Activated T-helper 2 cell treated with anti-CD3 and anti-CD28 coated beads, Interferon-gamma antibody, Interleukin-2, Interleukin-4, amounts not matched to agents 10 μg/mL and 5 μg/mL and 100 μg/mL, durations not matched to agents 14 hours and 24 hours and 36 hours (primary cell): Measurements from ENCODE around the gene C10orf67. TPM values are rescaled to one million over a fixed set of nuclear protein-coding genes. Genes with fewer than 3 reads are reported as not detected.
"Not testable (repeated sequence)": the region's sequence is repeated elsewhere in the genome, so short reads cannot be mapped to it uniquely, and the experiment has no call there.

Experiments
- DNase-seq: peaks from one replicate; pipeline ENCODE4 v3.0.0; 2021; ENCODE audit warnings: low spot score
- H3K27ac Mint-ChIP-seq: one replicate; pipeline ENCODE4 v1.8.0; 2021; ENCODE audit warnings: mixed read lengths
- H3K27me3 Mint-ChIP-seq: one replicate; pipeline ENCODE4 v1.8.0; 2021; ENCODE audit warnings: low read depth, mixed read lengths
- H3K36me3 Mint-ChIP-seq: one replicate; pipeline ENCODE4 v1.8.0; 2021; ENCODE audit warnings: low read depth, mixed read lengths
- H3K4me1 Mint-ChIP-seq: one replicate; pipeline ENCODE4 v1.8.0; 2021; ENCODE audit warnings: low read depth, mixed read lengths
- H3K4me3 Mint-ChIP-seq: one replicate; pipeline ENCODE4 v1.8.0; 2021; ENCODE audit warnings: low read depth, mild to moderate bottlenecking, moderate library complexity, mixed read lengths
- H3K9me3 Mint-ChIP-seq: one replicate; pipeline ENCODE4 v1.8.0; 2021; ENCODE audit warnings: mixed read lengths
- intact Hi-C: fragments of 100-400 bp; cut with micrococcal nuclease; formaldehyde crosslinking; loops from one replicate; pipeline ENCODE4 v1.15.1; 2023
- total RNA-seq: library from RNA; stranded (reverse); gene quantifications from 2 replicates; pipeline ENCODE4 v1.2.3, GENCODE V29; 2022

Gene C10orf67
- total RNA-seq, 1 donor from 2014 or later, result not detected

DNA sequence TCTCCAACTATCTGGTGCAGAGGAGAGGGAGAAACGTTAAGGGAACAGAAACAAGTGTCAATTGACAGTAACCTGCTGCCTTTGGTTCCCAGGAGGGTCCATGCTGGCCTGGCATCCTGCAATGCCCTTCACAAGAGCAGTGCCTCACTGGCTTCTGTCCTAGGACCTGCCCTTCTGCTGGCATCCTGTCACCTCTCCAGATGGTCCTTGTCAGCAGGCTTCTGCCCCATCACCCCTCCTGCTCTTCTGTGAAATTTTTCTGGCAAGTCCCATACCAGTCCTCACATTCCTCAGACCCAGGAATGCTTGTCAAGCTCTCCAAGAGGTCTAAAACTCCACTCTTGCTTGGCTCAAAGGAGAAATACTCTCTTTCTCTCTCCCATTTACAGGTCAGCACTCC lies 34.2 kb downstream of the C10orf67 start:
- H3K27me3 Mint-ChIP-seq, result peaks cover 13% of the 10 kb centered on the region

DNA sequence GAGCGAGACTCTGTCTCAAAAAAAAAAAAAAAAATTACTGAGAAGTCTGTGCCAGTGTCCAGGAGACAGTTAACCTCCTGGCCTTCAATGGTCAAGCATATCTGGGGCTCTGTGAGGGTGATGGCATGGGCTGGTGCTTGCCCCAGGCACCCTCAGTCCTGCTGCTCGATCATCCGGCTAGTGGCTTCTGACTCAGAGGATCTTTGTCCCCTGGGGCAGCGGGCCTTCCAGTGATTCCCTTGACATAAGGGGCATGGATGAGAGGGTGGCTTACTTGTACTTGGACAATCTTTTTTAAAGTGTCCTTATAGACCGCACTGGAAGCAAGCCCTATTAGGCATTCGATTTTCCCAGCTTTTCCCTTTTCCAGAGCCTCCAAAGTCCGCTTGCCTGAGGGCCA lies 44.6 kb downstream of the C10orf67 start:
- intact Hi-C loops, result not testable (repeated sequence)

More for the DNA sequence above, 34.2 kb downstream of the C10orf67 start:
- Mint-ChIP-seq H3K9me3 (no peaks in the 10 kb centered on the region), H3K36me3 (no peaks in the 10 kb centered on the region), H3K4me1 (peaks cover 2% of the 10 kb centered on the region), H3K27ac (no peak overlapping the region), H3K4me3 (no peak overlapping the region)
- DNase-seq, result no peak
- intact Hi-C loops, result no loop called here

DNA sequence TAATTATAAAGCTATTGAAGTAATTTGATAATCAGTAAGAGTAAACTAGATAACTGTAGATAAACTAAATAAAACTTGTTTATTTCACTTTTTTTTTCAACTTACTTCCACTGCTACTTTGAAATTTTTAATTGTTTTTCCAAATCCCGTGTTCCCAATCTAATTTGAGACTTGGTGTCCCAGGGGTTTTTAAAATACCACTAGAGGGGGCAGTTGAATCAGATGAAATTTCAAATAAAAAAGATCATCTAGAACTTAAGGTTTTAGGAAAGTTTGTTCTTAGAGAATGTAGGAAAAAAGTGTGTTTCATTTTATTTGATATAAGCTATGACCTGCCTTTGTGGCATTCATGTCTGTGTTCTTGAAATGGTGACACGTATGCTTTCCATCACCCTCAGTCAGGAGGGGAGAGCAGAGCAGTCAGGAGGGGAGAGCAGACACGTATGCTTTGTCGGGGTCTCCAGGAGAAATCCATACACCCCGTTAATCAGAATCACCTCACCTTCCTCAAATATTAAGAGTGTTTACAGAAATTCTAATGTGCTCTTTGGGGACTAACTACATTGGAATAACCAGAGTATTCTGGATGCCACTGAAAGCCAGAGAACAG lies 49.9 kb downstream of the C10orf67 start:
- no peak for DNase-seq
- intact Hi-C loops, result no loop called here
- Mint-ChIP-seq H3K9me3 (no peaks in the 10 kb centered on the region), H3K36me3 (no peaks in the 10 kb centered on the region), H3K27ac (no peak overlapping the region), H3K4me3 (no peak overlapping the region), H3K4me1 (no peaks in the 10 kb centered on the region), H3K27me3 (peaks cover 12% of the 10 kb centered on the region)

More for the DNA sequence above, 44.6 kb downstream of the C10orf67 start:
- H3K4me1 Mint-ChIP-seq, H3K27me3 Mint-ChIP-seq, H3K4me3 Mint-ChIP-seq, H3K36me3 Mint-ChIP-seq, H3K27ac Mint-ChIP-seq, H3K9me3 Mint-ChIP-seq, DNase-seq: not testable (repeated sequence)

DNA sequence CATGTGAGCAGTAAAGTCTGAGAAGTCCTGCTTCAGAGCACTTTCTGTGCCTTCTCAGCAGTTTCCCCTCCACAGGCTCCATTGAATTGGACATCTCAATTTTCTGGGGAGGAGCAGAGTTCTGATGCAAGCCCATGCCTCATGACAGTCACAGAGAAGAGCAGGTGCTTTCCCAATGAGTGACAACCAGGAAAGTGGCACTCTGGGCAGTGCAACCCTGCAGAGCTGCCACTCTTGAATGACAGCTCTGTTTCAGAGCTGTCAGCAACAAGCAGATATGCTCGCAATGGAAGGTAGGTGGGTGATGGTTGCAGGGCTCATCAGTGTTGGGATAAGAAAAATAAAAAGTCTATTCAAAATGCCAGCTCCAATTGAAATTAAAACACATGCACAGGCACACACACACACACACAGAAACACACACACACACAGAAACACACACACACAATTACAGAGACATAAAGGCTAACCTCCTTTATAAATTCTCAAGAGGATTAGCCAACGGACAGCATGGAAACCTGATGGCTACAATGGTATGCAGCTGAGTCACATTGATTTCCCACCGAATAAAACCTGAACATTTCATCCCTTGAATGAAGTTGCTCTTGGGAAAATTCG lies 50.5 kb downstream of the C10orf67 start:
- DNase-seq, result no peak
- Mint-ChIP-seq H3K4me1 (no peaks in the 10 kb centered on the region), H3K36me3 (no peaks in the 10 kb centered on the region), H3K4me3 (no peak overlapping the region), H3K9me3 (no peaks in the 10 kb centered on the region), H3K27ac (no peak overlapping the region), H3K27me3 (peaks cover 12% of the 10 kb centered on the region)
- intact Hi-C loops, result loop anchor here (1.0 kb wide), 1 partner anchor 136 kb away; no protein-coding TSS in a partner anchor

DNA sequence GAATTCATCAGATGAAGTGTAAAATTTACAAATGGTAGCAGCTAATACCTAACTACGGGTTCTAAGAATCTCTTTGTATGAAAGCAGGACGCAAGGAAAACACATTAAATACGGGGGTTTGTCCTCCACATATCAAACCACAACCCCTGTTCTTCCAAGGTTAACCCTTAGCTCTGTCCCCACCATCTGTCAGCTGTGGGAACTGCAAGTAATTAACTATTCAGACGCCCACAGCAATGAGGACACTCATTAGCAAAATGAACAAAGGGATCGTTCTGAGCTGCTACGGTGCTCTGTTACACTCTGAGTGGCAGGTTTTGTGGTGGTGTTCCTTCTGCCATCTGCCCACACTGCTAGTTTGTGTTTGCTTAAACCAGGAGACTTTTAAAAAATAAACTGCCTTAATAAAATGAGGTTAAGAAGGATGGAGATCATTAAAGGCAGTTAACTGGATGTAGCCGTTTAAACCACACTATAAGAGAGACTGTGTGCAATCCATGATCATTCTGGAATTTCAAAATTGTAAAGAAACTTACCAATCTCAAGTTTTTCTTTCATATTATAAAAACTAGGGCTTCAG lies 51.4 kb downstream of the C10orf67 start:
- H3K27me3 Mint-ChIP-seq, result peaks cover 12% of the 10 kb centered on the region
- H3K9me3 Mint-ChIP-seq, result no peaks in the 10 kb centered on the region
- H3K4me3 Mint-ChIP-seq, result no peak overlapping the region
- H3K36me3 Mint-ChIP-seq, result no peaks in the 10 kb centered on the region
- DNase-seq, result no peak
- no peak overlapping the region for H3K27ac Mint-ChIP-seq
- intact Hi-C loops, result loop anchor here (1.0 kb wide), 1 partner anchor 135 kb away; no protein-coding TSS in a partner anchor
- H3K4me1 Mint-ChIP-seq, result no peaks in the 10 kb centered on the region

DNA sequence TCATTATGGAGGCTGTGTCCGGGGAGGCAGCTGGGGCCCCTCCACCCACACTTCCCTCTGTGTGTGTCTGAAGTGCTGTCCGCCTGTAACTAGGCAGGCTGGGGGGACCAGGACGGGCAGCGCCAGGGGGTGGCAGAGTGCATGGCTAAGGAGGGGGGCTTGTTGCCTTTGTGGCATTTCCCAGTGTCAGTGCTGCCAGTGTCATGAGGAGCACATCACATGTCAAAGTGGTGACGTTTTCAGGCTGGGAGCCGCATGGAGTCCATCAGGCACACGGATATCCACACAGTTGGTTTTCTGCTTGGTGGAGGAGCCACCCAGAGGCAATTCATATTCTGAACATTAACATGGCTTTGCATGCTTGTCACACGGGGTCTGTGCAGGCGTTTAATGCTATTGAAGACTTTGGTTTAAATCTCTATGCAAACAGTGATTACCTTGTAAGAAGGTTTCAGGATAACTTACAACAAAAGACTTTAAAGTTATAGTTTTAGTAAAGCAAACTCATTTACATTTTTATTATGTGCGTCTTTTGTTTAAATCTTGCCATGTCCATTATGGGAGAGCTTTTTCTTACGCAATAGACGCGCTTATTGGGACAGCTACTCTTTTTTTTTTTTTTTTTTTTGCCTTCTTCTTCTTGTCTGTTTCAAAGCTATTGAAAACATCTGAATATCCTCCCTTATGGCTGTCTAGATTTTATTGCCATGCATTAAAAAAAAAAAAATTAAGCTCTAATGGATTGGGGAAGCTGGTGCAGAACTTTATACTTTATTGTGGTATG lies 52.9 kb downstream of the C10orf67 start:
- H3K36me3 Mint-ChIP-seq, result no peaks in the 10 kb centered on the region
- intact Hi-C loops, result no loop called here
- DNase-seq, result no peak
- H3K27me3 Mint-ChIP-seq, result peaks cover 12% of the 10 kb centered on the region
- no peaks in the 10 kb centered on the region for H3K9me3 Mint-ChIP-seq
- no peak overlapping the region for H3K27ac Mint-ChIP-seq
- H3K4me1 Mint-ChIP-seq, result no peaks in the 10 kb centered on the region
- H3K4me3 Mint-ChIP-seq, result no peak overlapping the region

DNA sequence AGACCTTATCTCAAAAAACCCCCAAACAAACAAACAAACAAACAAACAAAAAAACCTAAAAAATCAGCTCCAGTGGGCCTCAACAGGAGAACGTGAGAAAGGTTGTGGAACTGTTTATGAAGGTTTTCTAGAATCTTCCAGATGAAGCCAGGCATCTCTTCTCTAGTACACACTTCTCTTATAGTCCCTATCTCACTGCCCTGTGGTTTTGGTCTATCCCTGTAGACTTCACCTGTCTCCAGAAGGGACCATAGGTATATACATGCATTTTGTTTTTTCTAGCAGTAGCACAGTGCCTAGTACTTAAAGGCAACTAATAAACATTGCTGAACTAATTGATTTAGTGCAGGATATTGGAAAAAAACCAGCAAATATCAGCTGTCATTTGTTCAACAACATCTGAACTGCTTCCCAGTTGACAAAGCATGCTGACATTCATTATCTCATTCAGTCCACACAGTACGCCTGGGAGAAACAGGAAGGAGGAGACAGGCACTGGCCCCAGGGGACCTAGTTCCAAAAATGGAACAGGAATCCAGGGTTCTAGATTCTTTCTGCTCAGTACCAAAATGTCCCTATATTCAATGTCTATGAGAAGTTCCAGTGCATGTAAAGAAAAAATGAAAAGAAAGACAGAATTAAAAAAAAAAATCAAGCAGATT lies 59.8 kb downstream of the C10orf67 start:
- no peaks in the 10 kb centered on the region for H3K36me3 Mint-ChIP-seq
- no peaks in the 10 kb centered on the region for H3K27me3 Mint-ChIP-seq
- no peaks in the 10 kb centered on the region for H3K9me3 Mint-ChIP-seq
- H3K27ac Mint-ChIP-seq, result no peak overlapping the region
- DNase-seq, result no peak
- intact Hi-C loops, result no loop called here
- H3K4me3 Mint-ChIP-seq, result no peak overlapping the region
- H3K4me1 Mint-ChIP-seq, result no peaks in the 10 kb centered on the region

DNA sequence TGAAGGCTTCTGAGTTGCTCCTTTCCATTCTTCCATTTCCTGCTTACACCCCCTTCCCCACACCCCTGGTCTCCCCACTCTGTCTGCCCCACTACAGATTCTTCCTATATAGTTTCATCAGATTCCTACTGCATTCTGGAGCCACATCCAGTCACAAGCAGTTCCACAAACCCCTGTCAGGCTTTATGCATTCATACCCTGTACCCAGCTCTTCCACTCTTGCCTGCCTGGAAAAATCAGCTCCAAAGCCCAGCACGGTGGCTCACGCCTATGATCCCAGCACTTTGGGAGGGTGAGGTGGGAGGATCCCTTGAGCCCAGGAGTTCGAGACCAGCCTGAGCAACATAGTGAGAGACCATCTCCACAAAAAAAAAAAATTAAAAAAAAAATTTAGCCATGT lies 60.4 kb downstream of the C10orf67 start:
- Mint-ChIP-seq H3K27ac (no peak overlapping the region), H3K27me3 (no peaks in the 10 kb centered on the region), H3K4me1 (no peaks in the 10 kb centered on the region), H3K9me3 (no peaks in the 10 kb centered on the region), H3K36me3 (no peaks in the 10 kb centered on the region), H3K4me3 (no peak overlapping the region)
- no peak for DNase-seq
- intact Hi-C loops, result no loop called here

DNA sequence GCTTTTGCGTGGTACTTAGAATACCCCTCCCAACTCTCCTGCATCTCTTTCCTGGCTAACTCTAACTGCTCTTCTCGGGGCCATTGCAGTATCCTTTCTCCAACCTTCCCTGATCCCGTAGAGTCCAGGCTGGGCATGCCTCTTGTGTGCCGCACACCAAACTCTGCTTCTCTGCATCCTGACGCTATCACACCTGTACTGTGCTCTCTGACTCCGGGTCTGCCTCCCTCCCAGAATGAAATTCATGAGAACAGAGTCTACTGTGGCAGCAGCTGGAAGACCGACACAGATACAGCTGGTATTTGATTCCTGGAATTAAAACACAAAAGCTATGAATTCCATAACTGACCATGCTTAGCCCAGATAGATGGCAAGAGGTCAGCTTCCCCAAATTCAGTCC lies 60.9 kb downstream of the C10orf67 start:
- no peaks in the 10 kb centered on the region for H3K4me1 Mint-ChIP-seq
- H3K36me3 Mint-ChIP-seq, result no peaks in the 10 kb centered on the region
- H3K27ac Mint-ChIP-seq, result no peak overlapping the region
- intact Hi-C loops, result no loop called here
- H3K9me3 Mint-ChIP-seq, result no peaks in the 10 kb centered on the region
- H3K4me3 Mint-ChIP-seq, result no peak overlapping the region
- no peaks in the 10 kb centered on the region for H3K27me3 Mint-ChIP-seq
- DNase-seq, result no peak

DNA sequence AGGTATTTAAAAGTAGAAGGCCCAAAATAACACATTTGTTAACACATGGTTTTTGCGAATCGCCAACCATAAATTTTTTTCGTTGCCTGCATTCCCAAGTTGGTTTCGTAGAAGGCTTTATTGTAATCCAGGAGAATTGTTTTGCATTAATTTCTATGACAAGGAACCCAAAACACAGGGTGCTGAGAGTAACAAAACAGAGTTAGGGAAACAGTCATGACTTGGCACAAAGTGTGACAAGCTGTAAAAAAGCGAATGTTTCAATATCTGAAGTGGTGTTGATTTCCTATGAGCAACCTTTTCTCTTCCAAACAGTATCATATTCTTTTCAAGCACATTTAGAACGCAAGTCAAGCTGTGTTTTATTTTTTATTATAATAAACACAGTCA lies 63.6 kb downstream of the C10orf67 start:
- no peaks in the 10 kb centered on the region for H3K4me1 Mint-ChIP-seq
- DNase-seq, result no peak
- H3K27me3 Mint-ChIP-seq, result no peaks in the 10 kb centered on the region
- no peak overlapping the region for H3K4me3 Mint-ChIP-seq
- no peaks in the 10 kb centered on the region for H3K36me3 Mint-ChIP-seq
- no peaks in the 10 kb centered on the region for H3K9me3 Mint-ChIP-seq
- no peak overlapping the region for H3K27ac Mint-ChIP-seq
- intact Hi-C loops, result no loop called here

DNA sequence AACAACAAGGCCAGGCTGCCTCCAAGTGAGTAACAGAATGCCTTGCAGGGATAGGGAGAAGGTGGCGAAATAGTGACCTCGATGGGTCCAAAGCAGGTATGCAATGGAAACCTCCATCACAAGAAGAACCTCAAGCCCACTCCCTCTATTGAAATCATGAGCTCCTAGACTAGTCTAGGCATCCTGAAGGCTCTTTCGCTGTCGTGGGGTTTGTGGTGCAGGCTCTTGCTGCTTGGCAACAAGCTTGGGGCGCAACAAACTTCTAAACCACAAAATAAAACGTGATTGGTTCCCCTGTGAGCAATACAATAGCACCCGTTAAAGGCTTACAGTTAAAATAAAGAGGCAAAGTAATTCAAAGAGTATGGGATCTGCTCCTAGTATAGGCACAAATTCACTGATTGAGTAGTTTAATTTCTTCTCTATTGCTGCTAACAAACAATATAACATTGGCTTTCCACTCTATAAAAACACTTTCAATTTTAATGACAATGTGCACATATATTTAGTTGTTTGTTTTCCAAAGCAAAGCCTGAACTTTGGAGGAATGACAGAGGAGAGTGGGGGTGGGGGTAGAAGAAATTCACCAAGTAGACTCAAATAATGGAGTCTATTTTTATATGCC lies 64.1 kb downstream of the C10orf67 start:
- no peak overlapping the region for H3K27ac Mint-ChIP-seq
- intact Hi-C loops, result no loop called here
- no peaks in the 10 kb centered on the region for H3K27me3 Mint-ChIP-seq
- no peaks in the 10 kb centered on the region for H3K4me1 Mint-ChIP-seq
- H3K9me3 Mint-ChIP-seq, result no peaks in the 10 kb centered on the region
- H3K4me3 Mint-ChIP-seq, result no peak overlapping the region
- DNase-seq, result no peak
- no peaks in the 10 kb centered on the region for H3K36me3 Mint-ChIP-seq

DNA sequence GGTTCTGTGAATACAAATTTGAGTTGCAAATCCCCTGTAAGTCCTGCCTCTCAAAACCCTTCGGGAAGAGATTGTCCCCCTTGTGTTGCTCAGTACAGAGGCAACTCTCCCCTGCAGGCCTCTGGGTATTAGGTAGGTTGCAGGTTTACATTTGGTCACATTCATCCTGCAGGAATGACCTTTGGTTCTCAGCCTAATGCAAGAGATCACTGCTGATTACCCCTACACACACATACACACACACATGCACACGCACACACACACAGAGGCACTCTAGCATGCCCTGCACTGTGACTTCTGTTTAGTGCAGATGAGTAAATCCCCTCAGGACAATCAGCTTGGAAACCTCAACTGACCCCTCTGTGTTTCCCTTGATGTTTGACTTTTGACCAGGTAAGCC lies 69.2 kb downstream of the C10orf67 start:
- H3K4me3 Mint-ChIP-seq, result no peak overlapping the region
- intact Hi-C loops, result no loop called here
- H3K36me3 Mint-ChIP-seq, result no peaks in the 10 kb centered on the region
- no peak overlapping the region for H3K27ac Mint-ChIP-seq
- H3K9me3 Mint-ChIP-seq, result no peaks in the 10 kb centered on the region
- H3K4me1 Mint-ChIP-seq, result no peaks in the 10 kb centered on the region
- DNase-seq, result no peak
- no peaks in the 10 kb centered on the region for H3K27me3 Mint-ChIP-seq
